Progenitor cell of endocrine pancreas (in vitro differentiated cells): ENCODE results near the gene GRPEL1. TPM values are rescaled to one million over a fixed set of nuclear protein-coding genes. Genes with fewer than 3 reads are reported as not detected.

Experiments used
- DNase-seq: peaks from one replicate; pipeline ENCODE4 v3.0.0; 2021; ENCODE audit warnings: low spot score; ENCODE audit not compliant: unreplicated experiment
- H3K27ac Mint-ChIP-seq: 2 replicates; pipeline ENCODE4 v1.8.0; 2021; ENCODE audit warnings: mild to moderate bottlenecking, moderate library complexity, mixed read lengths
- H3K27me3 Mint-ChIP-seq: 2 replicates; pipeline ENCODE4 v1.8.0; 2021; ENCODE audit warnings: mixed read lengths
- H3K36me3 Mint-ChIP-seq: 2 replicates; pipeline ENCODE4 v1.8.0; 2022; ENCODE audit warnings: mixed read lengths; ENCODE audit not compliant: insufficient read depth
- H3K4me1 Mint-ChIP-seq: 2 replicates; pipeline ENCODE4 v1.8.0; 2021; ENCODE audit warnings: low read depth, mixed read lengths
- H3K4me3 Mint-ChIP-seq: 2 replicates; pipeline ENCODE4 v1.8.0; 2021; ENCODE audit warnings: low read depth, mild to moderate bottlenecking, moderate library complexity, mixed read lengths
- H3K9me3 Mint-ChIP-seq: 2 replicates; pipeline ENCODE4 v1.8.0; 2021; ENCODE audit warnings: low read depth, mixed read lengths
- total RNA-seq: library from RNA; stranded (reverse); gene quantifications from 2 replicates; pipeline ENCODE4 v1.2.1, GENCODE V29; 2021
- TF ChIP-seq, protein P1 (sequence below): fragments of 200-600 bp; sonication (generic); IDR thresholded peaks from one replicate; pipeline ENCODE4 v1.5.0; 2021; ENCODE audit warnings: antibody characterized with exemption, mild to moderate bottlenecking; ENCODE audit not compliant: unreplicated experiment

GRPEL1 gene
- total RNA-seq, 1 donor from 2014 or later: 18.2 TPM

DNA sequence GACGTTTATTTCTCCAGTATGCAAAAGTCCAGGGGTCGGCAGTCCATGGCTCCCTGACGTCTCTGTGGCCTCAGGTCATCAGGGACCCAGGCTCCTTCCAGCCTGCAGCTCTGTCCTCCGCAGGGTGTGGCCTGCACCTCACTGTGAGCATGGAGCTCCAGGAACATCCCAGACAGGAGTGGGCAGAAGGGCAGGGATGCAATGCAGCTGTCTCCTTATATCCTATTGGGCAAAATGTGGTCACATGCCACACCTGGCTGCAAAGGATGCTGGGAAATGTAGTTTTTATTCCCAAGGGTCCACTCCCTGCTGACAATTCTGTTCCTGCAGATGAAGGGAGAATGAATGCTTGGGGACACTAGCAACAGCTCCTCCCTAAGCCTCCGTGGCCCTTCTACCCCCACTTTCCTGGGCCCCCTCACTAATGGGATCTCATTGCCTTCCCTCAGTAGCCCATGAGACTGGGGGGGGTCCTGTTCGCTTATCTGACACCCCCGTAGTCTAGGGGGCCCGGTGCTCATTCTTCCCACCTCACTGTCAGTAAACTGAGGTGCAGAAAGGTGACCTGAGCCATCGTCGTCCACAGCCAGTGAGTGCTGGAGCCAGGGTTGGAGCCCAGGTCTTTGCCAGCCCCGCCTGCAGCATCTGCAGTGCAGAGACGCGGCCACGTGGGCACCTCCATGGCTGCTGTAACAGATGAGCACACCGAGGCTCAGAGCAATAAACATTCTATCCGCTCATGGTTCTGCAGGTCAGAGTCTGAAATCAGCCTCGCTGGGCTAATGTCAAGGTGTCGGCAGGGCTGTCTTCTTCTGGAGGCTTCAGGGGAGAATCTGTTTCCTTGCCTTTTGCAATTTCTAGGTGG is 5.9 kb upstream of the GRPEL1 start:
- peaks cover 3% of the 10 kb centered on the region for H3K4me1 Mint-ChIP-seq
- no peak overlapping the region for H3K27ac Mint-ChIP-seq
- TF ChIP-seq, protein P1, sequence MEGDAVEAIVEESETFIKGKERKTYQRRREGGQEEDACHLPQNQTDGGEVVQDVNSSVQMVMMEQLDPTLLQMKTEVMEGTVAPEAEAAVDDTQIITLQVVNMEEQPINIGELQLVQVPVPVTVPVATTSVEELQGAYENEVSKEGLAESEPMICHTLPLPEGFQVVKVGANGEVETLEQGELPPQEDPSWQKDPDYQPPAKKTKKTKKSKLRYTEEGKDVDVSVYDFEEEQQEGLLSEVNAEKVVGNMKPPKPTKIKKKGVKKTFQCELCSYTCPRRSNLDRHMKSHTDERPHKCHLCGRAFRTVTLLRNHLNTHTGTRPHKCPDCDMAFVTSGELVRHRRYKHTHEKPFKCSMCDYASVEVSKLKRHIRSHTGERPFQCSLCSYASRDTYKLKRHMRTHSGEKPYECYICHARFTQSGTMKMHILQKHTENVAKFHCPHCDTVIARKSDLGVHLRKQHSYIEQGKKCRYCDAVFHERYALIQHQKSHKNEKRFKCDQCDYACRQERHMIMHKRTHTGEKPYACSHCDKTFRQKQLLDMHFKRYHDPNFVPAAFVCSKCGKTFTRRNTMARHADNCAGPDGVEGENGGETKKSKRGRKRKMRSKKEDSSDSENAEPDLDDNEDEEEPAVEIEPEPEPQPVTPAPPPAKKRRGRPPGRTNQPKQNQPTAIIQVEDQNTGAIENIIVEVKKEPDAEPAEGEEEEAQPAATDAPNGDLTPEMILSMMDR: no peak
- H3K36me3 Mint-ChIP-seq: no peaks in the 10 kb centered on the region
- H3K9me3 Mint-ChIP-seq: no peaks in the 10 kb centered on the region
- H3K4me3 Mint-ChIP-seq: no peak overlapping the region
- no peak for DNase-seq
- H3K27me3 Mint-ChIP-seq: peaks cover 19% of the 10 kb centered on the region

DNA sequence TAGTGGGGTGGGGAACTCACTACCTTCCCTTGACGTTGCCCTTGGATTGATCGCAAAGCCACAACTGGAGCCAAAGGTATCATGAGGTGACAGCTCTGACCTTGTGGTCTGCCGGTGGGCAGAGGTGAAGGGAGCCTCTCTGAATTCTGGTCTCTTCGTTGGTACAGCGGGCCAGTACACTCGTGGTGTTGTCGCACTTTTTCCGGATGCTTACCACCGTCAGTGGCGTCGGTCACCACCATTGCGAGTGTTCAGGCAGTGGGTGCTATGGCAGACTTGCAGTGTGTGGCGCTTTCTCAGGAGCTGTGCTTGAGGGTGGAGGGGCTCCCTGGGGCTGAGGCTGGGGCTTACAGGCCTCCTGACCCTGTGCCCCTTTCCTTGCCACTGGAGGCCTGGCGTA is 5.2 kb upstream of the GRPEL1 start:
- H3K27ac Mint-ChIP-seq: no peak overlapping the region
- TF ChIP-seq, protein P1: no peak
- peaks cover 4% of the 10 kb centered on the region for H3K4me1 Mint-ChIP-seq
- H3K27me3 Mint-ChIP-seq: peaks cover 19% of the 10 kb centered on the region
- H3K9me3 Mint-ChIP-seq: no peaks in the 10 kb centered on the region
- no peak overlapping the region for H3K4me3 Mint-ChIP-seq
- DNase-seq: no peak
- no peaks in the 10 kb centered on the region for H3K36me3 Mint-ChIP-seq

DNA sequence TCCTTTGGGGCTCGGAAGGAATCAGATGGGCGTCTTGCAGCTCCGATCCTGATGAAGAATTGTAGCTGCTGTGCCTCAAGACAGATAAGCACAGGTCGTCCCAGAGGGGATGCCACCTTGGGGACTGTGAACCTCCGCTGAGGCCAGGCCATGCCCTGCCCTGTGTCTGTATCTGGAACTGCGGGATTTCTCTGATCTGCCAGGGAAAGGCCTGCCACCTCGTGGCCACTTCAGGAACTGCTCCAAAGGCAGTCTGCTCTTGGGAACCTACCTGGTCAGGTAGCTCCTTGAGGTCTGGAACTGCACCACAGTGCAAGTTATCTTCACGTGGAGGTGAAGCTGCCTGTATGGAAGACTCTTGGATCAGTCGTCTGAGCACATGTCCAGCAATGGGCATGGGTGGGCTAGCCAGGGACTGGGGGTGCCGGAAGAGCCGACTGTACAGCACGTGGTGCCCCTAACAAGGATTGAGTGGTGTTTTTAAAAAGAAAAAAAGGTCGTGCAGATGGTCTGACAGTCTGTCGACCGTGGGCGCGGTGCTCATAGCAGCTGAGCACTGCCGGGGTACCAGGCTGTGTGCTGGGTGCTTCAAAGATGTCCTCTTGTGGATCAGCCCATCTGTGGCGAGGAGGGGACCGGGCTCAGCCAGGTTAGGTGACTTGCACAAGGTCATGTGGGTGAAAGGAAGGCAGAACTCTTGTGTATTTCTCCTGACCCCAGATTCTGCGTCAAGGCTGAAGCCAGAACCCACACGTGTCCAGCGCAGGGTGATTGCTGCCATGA is 3.1 kb upstream of the GRPEL1 start:
- no peak overlapping the region for H3K27ac Mint-ChIP-seq
- peaks cover 16% of the 10 kb centered on the region for H3K27me3 Mint-ChIP-seq
- peaks cover 10% of the 10 kb centered on the region for H3K4me1 Mint-ChIP-seq
- TF ChIP-seq, protein P1: peak; percentile 98
- H3K9me3 Mint-ChIP-seq: no peaks in the 10 kb centered on the region
- DNase-seq: peak; percentile 91
- H3K36me3 Mint-ChIP-seq: peaks cover 1% of the 10 kb centered on the region
- no peak overlapping the region for H3K4me3 Mint-ChIP-seq

DNA sequence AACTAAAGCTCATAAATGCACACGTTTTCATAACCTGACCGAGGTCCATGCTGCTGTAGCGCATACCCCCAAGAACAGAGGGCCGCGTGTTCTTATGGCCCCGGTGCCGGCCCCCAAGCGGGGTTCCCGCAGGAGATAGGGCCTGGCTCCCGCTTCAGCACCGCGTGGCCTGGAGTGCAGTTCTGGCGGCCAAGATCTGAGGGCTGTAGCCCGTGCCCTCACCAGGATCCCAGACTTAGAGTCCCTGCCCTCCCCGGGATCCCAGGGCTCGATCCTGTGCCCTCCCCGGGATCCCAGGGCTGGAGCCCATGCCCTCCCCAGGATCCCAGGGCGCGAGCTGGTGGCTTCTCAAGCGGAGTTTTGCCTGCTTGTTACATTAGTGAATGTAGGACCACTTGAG is 1.0 kb upstream of the GRPEL1 start:
- H3K4me3 Mint-ChIP-seq: peak overlapping the region; percentile 87
- peaks cover 6% of the 10 kb centered on the region for H3K36me3 Mint-ChIP-seq
- DNase-seq: no peak
- TF ChIP-seq, protein P1: no peak
- H3K27ac Mint-ChIP-seq: peak overlapping the region; percentile 94
- H3K4me1 Mint-ChIP-seq: peaks cover 12% of the 10 kb centered on the region
- H3K27me3 Mint-ChIP-seq: peaks cover 16% of the 10 kb centered on the region
- no peaks in the 10 kb centered on the region for H3K9me3 Mint-ChIP-seq

DNA sequence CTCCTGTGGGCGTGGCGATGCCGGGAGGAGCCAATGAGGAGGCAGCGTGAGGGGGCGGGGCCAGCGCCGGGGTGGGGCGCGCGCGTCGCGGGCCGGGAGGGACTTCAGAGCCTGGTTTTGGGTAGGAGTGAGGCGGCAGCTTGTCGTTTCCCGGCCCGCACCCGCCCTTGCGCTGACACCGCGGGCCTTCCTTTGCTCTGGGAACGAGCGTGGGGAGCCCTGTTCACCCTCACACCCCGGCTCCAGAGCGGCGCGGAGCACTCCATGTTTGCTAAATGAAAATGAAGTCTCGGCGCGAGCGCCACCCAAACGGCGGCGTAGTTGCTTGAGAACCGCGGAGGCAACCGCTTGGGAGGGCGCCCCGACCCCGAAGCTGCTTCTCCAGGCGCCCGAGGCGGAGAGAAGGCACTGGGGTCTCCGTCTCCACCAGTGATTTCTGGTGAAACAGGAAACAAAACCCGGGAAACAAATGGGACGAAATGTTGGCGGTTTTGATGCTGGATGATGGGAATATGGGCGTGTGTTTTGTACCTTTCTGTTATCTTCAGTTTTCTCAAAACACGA is 497 bp upstream of the GRPEL1 start:
- TF ChIP-seq, protein P1: no peak
- Mint-ChIP-seq H3K27me3 (peaks cover 16% of the 10 kb centered on the region), H3K4me1 (peaks cover 12% of the 10 kb centered on the region), H3K4me3 (peak overlapping the region; percentile 87), H3K36me3 (peaks cover 8% of the 10 kb centered on the region), H3K27ac (peak overlapping the region; percentile 94), H3K9me3 (no peaks in the 10 kb centered on the region)
- no peak for DNase-seq
